HL-60 (cell line): Measurements from ENCODE around the gene LARP7.

Source experiments
- POLR2AphosphoS5 ChIP-seq: IDR thresholded peaks from 2 replicates; pipeline ENCODE4 v1.6.1; 2012; ENCODE audit warnings: low read depth
- TF ChIP-seq, protein P1 (sequence below): IDR thresholded peaks from one replicate; pipeline ENCODE4 v1.5.1; 2011; ENCODE audit warnings: low read length, control low read depth, inconsistent platforms; ENCODE audit not compliant: insufficient read depth

DNA sequence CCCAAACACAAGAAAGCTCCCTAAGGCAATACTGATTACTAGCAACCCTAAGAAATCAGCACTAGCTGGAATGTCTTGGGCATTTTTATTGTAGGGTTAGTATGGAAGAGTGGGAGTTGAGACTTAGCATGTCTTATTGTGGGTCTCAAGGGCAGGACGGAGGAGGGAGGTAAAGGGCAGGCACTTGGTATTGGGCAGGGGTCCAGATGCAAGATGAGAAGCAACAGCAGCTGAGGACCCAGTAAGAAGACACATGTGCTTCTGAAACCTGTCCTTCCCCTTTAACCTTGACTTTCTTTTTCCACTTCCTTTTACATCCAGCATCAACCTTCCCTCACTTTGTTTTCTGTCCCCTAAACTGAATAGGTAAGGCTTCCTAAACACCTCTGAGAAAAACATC is 37.4 kb downstream of the LARP7 start:
- TF ChIP-seq, protein P1, sequence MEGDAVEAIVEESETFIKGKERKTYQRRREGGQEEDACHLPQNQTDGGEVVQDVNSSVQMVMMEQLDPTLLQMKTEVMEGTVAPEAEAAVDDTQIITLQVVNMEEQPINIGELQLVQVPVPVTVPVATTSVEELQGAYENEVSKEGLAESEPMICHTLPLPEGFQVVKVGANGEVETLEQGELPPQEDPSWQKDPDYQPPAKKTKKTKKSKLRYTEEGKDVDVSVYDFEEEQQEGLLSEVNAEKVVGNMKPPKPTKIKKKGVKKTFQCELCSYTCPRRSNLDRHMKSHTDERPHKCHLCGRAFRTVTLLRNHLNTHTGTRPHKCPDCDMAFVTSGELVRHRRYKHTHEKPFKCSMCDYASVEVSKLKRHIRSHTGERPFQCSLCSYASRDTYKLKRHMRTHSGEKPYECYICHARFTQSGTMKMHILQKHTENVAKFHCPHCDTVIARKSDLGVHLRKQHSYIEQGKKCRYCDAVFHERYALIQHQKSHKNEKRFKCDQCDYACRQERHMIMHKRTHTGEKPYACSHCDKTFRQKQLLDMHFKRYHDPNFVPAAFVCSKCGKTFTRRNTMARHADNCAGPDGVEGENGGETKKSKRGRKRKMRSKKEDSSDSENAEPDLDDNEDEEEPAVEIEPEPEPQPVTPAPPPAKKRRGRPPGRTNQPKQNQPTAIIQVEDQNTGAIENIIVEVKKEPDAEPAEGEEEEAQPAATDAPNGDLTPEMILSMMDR: no peak
- TF ChIP-seq POLR2AphosphoS5: no peak
